GM12878 (cell line): ENCODE data around the gene CYP26C1. TPM values are rescaled to one million over a fixed set of nuclear protein-coding genes. Genes with fewer than 3 reads are reported as not detected.

Source experiments
- ATAC-seq: fragments of 200-7000 bp; cut with Tn5 transposase; 3 replicates; pipeline ENCODE4 v1.9.1; 2020; ENCODE audit warnings: mild to moderate bottlenecking, moderate library complexity
- BruUV-seq: library from RNA; stranded (reverse); fragments of 400-500 nt; replicated peaks from 2 replicates; lab custom pipeline; 2021; lab: Mats Ljungman, UMichigan
- CTCF ChIA-PET: fragments of 300-600 bp; sonication (Branson Sonifier 250); formaldehyde crosslinking; extraction: SDS; loops from one replicate; lab custom pipeline; 2021; ENCODE audit warnings: inconsistent platforms; lab: Yijun Ruan, JAX
- POLR2A ChIA-PET: fragments of 350-600 bp; formaldehyde crosslinking; extraction: SDS; loops from one replicate; lab custom pipeline; 2021; ENCODE audit warnings: inconsistent platforms; lab: Charles Lee
- RAD21 ChIA-PET: fragments of 300-600 bp; sonication (Branson Sonifier 250); formaldehyde crosslinking; loops from one replicate; lab custom pipeline; 2023; ENCODE audit warnings: antibody characterized with exemption; ENCODE audit not compliant: unreplicated experiment; lab: Charles Lee
- SMC1A ChIA-PET: fragments of 300-600 bp; sonication (Branson Sonifier 250); formaldehyde crosslinking; loops from one replicate; lab custom pipeline; 2023; ENCODE audit not compliant: unreplicated experiment, uncharacterized antibody; lab: Charles Lee
- DNase-seq: peaks from one replicate; pipeline ENCODE4 v3.0.0-alpha.2; 2011; ENCODE audit warnings: low read depth, low spot score
- FAIRE-seq: peaks from 3 replicates; lab custom pipeline; 2011; peaks lifted over from hg19 to GRCh38; lab: Jason Lieb, UNC
- H2AFZ ChIP-seq: 2 replicates; pipeline ENCODE4 v1.6.0; 2011; ENCODE audit warnings: low read depth, low read length, control low read depth; ENCODE audit not compliant: control insufficient read depth
- H3K27ac ChIP-seq: 2 replicates; pipeline ENCODE4 v1.5.1; 2011; ENCODE audit warnings: control low read depth; ENCODE audit not compliant: control insufficient read depth, insufficient read depth
- H3K27me3 ChIP-seq, 2 experiments: replicated peaks in 1 of 2; 2 replicates each; pipeline versions ENCODE4 v1.6.0 to v1.6.1; 2011; ENCODE audit warnings: low read length in 1 of 2; ENCODE audit not compliant: control insufficient read depth in 2 of 2, insufficient read depth in 2 of 2
- H3K36me3 ChIP-seq, 2 experiments: 2 replicates each; pipeline ENCODE4 v1.5.1; 2011; ENCODE audit warnings: low read length in 1 of 2; ENCODE audit not compliant: control insufficient read depth in 2 of 2, insufficient read depth in 2 of 2
- H3K4me1 ChIP-seq: 2 replicates; pipeline ENCODE4 v1.6.1; 2011; ENCODE audit warnings: mild to moderate bottlenecking, low read length, moderate library complexity, mixed read lengths; ENCODE audit not compliant: control insufficient read depth, insufficient read depth
- H3K4me2 ChIP-seq: 2 replicates; pipeline ENCODE4 v1.6.0; 2011; ENCODE audit warnings: control low read depth; ENCODE audit not compliant: control insufficient read depth, insufficient read depth
- H3K4me3 ChIP-seq: fragments of 200-600 bp; sonication (generic); 2 replicates; pipeline ENCODE4 v1.5.1; 2016
- H3K79me2 ChIP-seq: 2 replicates; pipeline ENCODE4 v1.6.0; 2011; ENCODE audit warnings: low read length; ENCODE audit not compliant: control insufficient read depth, insufficient read depth
- H3K9ac ChIP-seq: 2 replicates; pipeline ENCODE4 v1.8.0; 2011; ENCODE audit warnings: low read length, control low read depth, mixed read lengths; ENCODE audit not compliant: control insufficient read depth, insufficient read depth
- H3K9me3 ChIP-seq: replicated peaks from 3 replicates; pipeline ENCODE4 v1.5.1; 2011; ENCODE audit warnings: mild to moderate bottlenecking, low read length; ENCODE audit not compliant: control insufficient read depth, insufficient read depth
- H4K20me1 ChIP-seq: 2 replicates; pipeline ENCODE4 v1.6.0; 2011; ENCODE audit not compliant: control insufficient read depth, insufficient read depth
- E2F4 ChIP-seq: IDR thresholded peaks from 2 replicates; pipeline ENCODE4 v1.6.1; 2012; ENCODE audit warnings: low read depth, low read length, improper control_type of control experiment
- FOXM1 ChIP-seq: IDR thresholded peaks from 2 replicates; pipeline ENCODE4 v1.6.1; 2012; ENCODE audit warnings: low read depth, mild to moderate bottlenecking, inconsistent platforms, low read length, moderate library complexity
- JUND ChIP-seq: IDR thresholded peaks from 2 replicates; pipeline ENCODE4 v1.6.1; 2012; ENCODE audit warnings: low read depth, mild to moderate bottlenecking, low read length, improper control_type of control experiment, moderate library complexity
- MXI1 ChIP-seq: fragments of 150-350 bp; IDR thresholded peaks from 2 replicates; pipeline ENCODE4 v1.6.1; 2011; ENCODE audit warnings: low read depth, mild to moderate bottlenecking, inconsistent platforms, low read length, improper control_type of control experiment
- NR2C1 ChIP-seq: fragments of 450-650 bp; IDR thresholded peaks from 2 replicates; pipeline ENCODE4 v1.6.1; 2017; ENCODE audit warnings: antibody characterized with exemption, mild to moderate bottlenecking, moderate library complexity
- NR2C2 ChIP-seq: IDR thresholded peaks from 2 replicates; pipeline ENCODE4 v1.6.1; 2011; ENCODE audit warnings: borderline replicate concordance, low read depth; ENCODE audit not compliant: control insufficient read depth, insufficient read length
- PAX5 ChIP-seq: IDR thresholded peaks from 2 replicates; pipeline ENCODE4 v1.6.1; 2011; ENCODE audit warnings: low read depth, low read length, borderline replicate concordance
- POLR2A ChIP-seq: IDR thresholded peaks from 2 replicates; pipeline ENCODE4 v1.6.1; 2011; ENCODE audit warnings: low read depth, mild to moderate bottlenecking, low read length
- POLR2AphosphoS5 ChIP-seq: IDR thresholded peaks from 2 replicates; pipeline ENCODE4 v1.6.1; 2011; ENCODE audit warnings: mild to moderate bottlenecking, low read length, inconsistent platforms
- TAF1 ChIP-seq: IDR thresholded peaks from 2 replicates; pipeline ENCODE4 v1.6.1; 2011; ENCODE audit warnings: mild to moderate bottlenecking, low read depth, low read length, borderline replicate concordance
- TCF3 ChIP-seq: IDR thresholded peaks from 2 replicates; pipeline ENCODE4 v1.6.1; 2012; ENCODE audit warnings: low read depth, mild to moderate bottlenecking, low read length, borderline replicate concordance; ENCODE audit not compliant: insufficient read depth
- USF2 ChIP-seq: IDR thresholded peaks from 2 replicates; pipeline ENCODE4 v1.6.1; 2011; ENCODE audit warnings: low read depth, low read length, improper control_type of control experiment, borderline replicate concordance
- WRNIP1 ChIP-seq: IDR thresholded peaks from 2 replicates; pipeline ENCODE4 v1.6.1; 2011; ENCODE audit warnings: low read depth, low read length, improper control_type of control experiment, borderline replicate concordance
- whole genome bisulfite sequencing: methylation state at CpG from one replicate; pipeline ENCODE4 v1.1.6; 2016; ENCODE audit warnings: low lambda C conversion rate; ENCODE audit not compliant: insufficient replicate concordance, insufficient coverage; ENCODE audit errors: missing lambda C conversion rate; 5-methylcytosine and 5-hydroxymethylcytosine counted together
- in situ Hi-C: fragments of 300-500 bp; cut with MboI; formaldehyde crosslinking; loops from 9 replicates; pipeline ENCODE4 v1.14.3; 2018; ENCODE audit warnings: mixed read lengths
- intact Hi-C: fragments of 100-400 bp; cut with micrococcal nuclease; formaldehyde crosslinking; loops from one replicate; pipeline ENCODE4 v1.14.2; 2022; ENCODE audit not compliant: unreplicated experiment
- polyA plus RNA-seq, 11 experiments: library from polyadenylated mRNA; depleted of rRNA in 4 of 11; unstranded in 6 of 11; stranded (reverse) in 5 of 11; fragments of >200 nt; fragmentation: Nextera tagmentation in 4 of 11; fragmentation: Illumina TruSeq in 1 of 11; extraction: Ambion mirVana in 4 of 11; extraction: Trizol in 1 of 11; gene quantifications; 1 replicate in 1 of 11; 2 replicates in 10 of 11; pipeline versions ENCODE4 v1.2.1 to v1.2.3, GENCODE V29; 2011 to 2016; ENCODE audit warnings: inconsistent platforms in 2 of 11, missing spikeins in 2 of 11, low read depth in 1 of 11
- total RNA-seq, 4 experiments: library from RNA; depleted of rRNA in 3 of 4; stranded (reverse); fragments of >200 nt in 3 of 4; fragmentation: Illumina TruSeq in 1 of 4; extraction: Trizol in 1 of 4; gene quantifications; 2 replicates each; pipeline versions ENCODE4 v1.2.1 to v1.2.3, GENCODE V29; 2013 to 2021
- TF ChIP-seq, protein P1 (sequence below): fragments of 450-650 bp; IDR thresholded peaks from 2 replicates; pipeline ENCODE4 v1.6.1; 2014; ENCODE audit warnings: mild to moderate bottlenecking

The CYP26C1 gene
- total and polyA plus RNA-seq, 10 of the 15 experiments (the other 5 are each of a cell fraction or from before 2014, with no cell fraction given): under 0.01 to 0.08 TPM; not detected in 8

DNA sequence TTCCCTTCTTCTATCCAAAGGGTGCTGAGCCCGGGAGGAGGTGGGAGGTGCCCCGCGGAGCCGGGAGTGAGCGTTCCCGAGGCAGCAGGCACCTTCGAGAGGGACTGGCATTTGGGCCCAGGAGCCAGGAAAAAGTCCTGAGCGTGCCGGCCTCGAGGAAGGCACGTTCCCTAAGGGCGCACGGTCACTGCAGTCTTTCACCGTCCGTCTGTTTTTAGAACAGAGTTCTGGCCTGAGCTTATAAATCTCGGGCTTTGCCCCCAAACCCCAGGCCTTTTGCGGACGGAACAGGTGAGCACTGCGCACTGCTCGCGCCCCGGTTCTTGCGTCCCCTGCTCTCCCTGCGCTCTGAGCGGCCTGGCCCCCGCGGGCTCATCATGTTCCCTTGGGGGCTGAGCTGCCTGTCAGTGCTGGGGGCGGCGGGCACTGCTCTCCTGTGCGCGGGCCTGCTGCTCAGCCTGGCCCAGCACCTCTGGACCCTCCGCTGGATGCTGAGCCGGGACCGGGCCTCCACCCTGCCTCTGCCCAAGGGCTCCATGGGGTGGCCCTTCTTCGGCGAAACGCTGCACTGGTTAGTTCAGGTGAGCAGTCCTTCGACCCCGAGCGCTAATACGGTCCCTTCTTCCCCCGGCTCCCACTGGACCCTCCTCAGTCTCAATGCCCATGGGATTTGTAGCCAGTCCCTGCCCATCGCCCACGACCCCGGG is 442 bp downstream of the CYP26C1 start:
- Histone ChIP-seq H3K79me2 (no peaks in the 10 kb centered on the region), H2AFZ (no peak overlapping the region), H3K4me1 (no peaks in the 10 kb centered on the region), H3K27me3 (peaks cover 2 to 16% of the 10 kb centered on the region in 2 experiments), H3K4me2 (no peak overlapping the region), H3K9ac (no peak overlapping the region), H3K36me3 (no peaks in the 10 kb centered on the region), H3K27ac (no peak overlapping the region), H4K20me1 (no peaks in the 10 kb centered on the region), H3K4me3 (no peak overlapping the region), H3K9me3 (no peaks in the 10 kb centered on the region)
- ATAC-seq (no peak), DNase-seq (no peak), FAIRE-seq (no peak)
- intact Hi-C loops: no loop called here
- ChIA-PET SMC1A (no interaction called here), POLR2A (no interaction called here), RAD21 (no interaction called here), CTCF (interaction anchor here (1.3 kb wide), 1 partner anchor 8 kb away, joined by 3 read pairs; no protein-coding TSS in a partner anchor)
- 58% methylated on average over 41 of the region's 45 CpGs for WGBS
- in situ Hi-C loops: no loop called here
- BruUV-seq: no TSS peak
- TF ChIP-seq POLR2AphosphoS5: no peak
- no peak for TF ChIP-seq E2F4
- no peak for TF ChIP-seq POLR2A
- no peak for TF ChIP-seq FOXM1
- no peak for TF ChIP-seq PAX5
- TF ChIP-seq, protein P1, sequence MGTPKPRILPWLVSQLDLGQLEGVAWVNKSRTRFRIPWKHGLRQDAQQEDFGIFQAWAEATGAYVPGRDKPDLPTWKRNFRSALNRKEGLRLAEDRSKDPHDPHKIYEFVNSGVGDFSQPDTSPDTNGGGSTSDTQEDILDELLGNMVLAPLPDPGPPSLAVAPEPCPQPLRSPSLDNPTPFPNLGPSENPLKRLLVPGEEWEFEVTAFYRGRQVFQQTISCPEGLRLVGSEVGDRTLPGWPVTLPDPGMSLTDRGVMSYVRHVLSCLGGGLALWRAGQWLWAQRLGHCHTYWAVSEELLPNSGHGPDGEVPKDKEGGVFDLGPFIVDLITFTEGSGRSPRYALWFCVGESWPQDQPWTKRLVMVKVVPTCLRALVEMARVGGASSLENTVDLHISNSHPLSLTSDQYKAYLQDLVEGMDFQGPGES: no peak
- TF ChIP-seq JUND: no peak
- no peak for TF ChIP-seq USF2
- TF ChIP-seq TCF3: no peak
- TF ChIP-seq NR2C2: no peak
- no peak for TF ChIP-seq NR2C1
- no peak for TF ChIP-seq TAF1
- TF ChIP-seq MXI1: no peak
- no peak for TF ChIP-seq WRNIP1
